Pancreas (tissue), 10 donors: ENCODE measurements around the gene MAPK12. TPM values are rescaled to one million over a fixed set of nuclear protein-coding genes. Genes with fewer than 3 reads are reported as not detected.

Experiments
- ATAC-seq, 4 donors: fragments of 200-7000 bp; cut with Tn5 transposase; one replicate each; pipeline versions ENCODE4 v1.8.0 to v1.9.1; 2020; ENCODE audit warnings: mild to moderate bottlenecking in 4 of 4, moderate library complexity in 4 of 4
- DNase-seq, 6 donors: peaks; one replicate each; pipeline ENCODE4 v3.0.0-alpha.2; 2020
- FAIRE-seq: peaks from 2 replicates; lab custom pipeline; 2012; peaks lifted over from hg19 to GRCh38; lab: Jason Lieb, UNC
- H3K27ac ChIP-seq, 4 donors: fragments of 200-600 bp; sonication (generic); 1 replicate in 3 of 4; 2 replicates in 1 of 4; pipeline versions ENCODE4 v1.5.0 to v1.8.0; 2020
- H3K27me3 ChIP-seq, 4 donors: fragments of 200-600 bp; one replicate each; pipeline ENCODE4 v1.8.0; 2021
- H3K36me3 ChIP-seq, 3 donors: fragments of 200-600 bp; sonication (generic) in 1 of 3; one replicate each; pipeline versions ENCODE4 v1.5.0 to v1.8.0; 2020 to 2021
- H3K4me1 ChIP-seq, 3 donors: fragments of 200-600 bp; one replicate each; pipeline ENCODE4 v1.8.0; 2021
- H3K4me3 ChIP-seq, 4 donors: fragments of 200-600 bp; sonication (generic) in 2 of 4; one replicate each; pipeline versions ENCODE4 v1.5.0 to v1.8.0; 2020 to 2021
- H3K9me3 ChIP-seq, 4 donors: fragments of 200-600 bp; one replicate each; pipeline ENCODE4 v1.8.0; 2021
- CTCF ChIP-seq, 4 donors: fragments of 200-600 bp; sonication (generic) in 3 of 4; IDR thresholded peaks; one replicate each; pipeline versions ENCODE4 v1.5.0 to v1.8.0; 2021; ENCODE audit warnings: antibody characterized with exemption in 4 of 4
- WGBS, 2 donors: extraction: QIAGEN DNeasy Blood & Tissue Kit; methylation state at CpG; one replicate each; pipeline ENCODE4 v1.1.7; 2013; 5-methylcytosine and 5-hydroxymethylcytosine counted together
- intact Hi-C, 3 donors: fragments of 100-400 bp; cut with DNase I; formaldehyde crosslinking; loops; one replicate each; pipeline versions ENCODE4 v1.11.1 to v1.14.2; 2022
- polyA plus RNA-seq, 2 donors: library from polyadenylated mRNA; stranded (reverse); fragments of 200-250 nt; gene quantifications; one replicate each; pipeline ENCODE4 v1.2.3, GENCODE V29; 2013
- total RNA-seq, 6 donors: library from RNA; stranded (reverse); fragmentation: NEBNext Ultra II Directional in 4 of 6; extraction: Animal tissue kit (Norgen Biotek cat#: 25700) in 4 of 6; gene quantifications; one replicate each; pipeline versions ENCODE4 v1.2.1 to v1.2.4, GENCODE V29; 2021 to 2023
- donor health status: healthy with polysubstance abuse.
- donor health status: DM: no; HTN: no; CAD: no; lungs with moderate emphysema.
- donor health status: DM: no; HTN: no; CAD: no.
- donor health status: control.
- donor health status: control.
- donor health status: Bipolar disorder and iron deficiency.
- donor health status: DM: yes; HTN: yes; CAD: no.
- donor health status: DM: no; HTN: no; CAD: no.
- donor health status: DM: no; HTN: no; CAD: no.
- donor health status: DM: yes; HTN: yes; CAD: no.

The MAPK12 gene
- total and polyA plus RNA-seq, 8 donors: 0.88 to 19.2 (median 2.4) TPM

GRCh38 chr22:50208939-50209892 lies 52.3 kb downstream of the MAPK12 start:
- WGBS, 2 donors: 72 to 75% methylated on average over 30 to 31 of the region's 31 CpGs
- intact Hi-C loops: no loop called here
- Histone ChIP-seq H3K9me3 (no peaks in the 10 kb centered on the region), H3K36me3 (peaks cover 0 to 33% (median 4%) of the 10 kb centered on the region in 3 donors), H3K27ac (no peak overlapping the region), H3K4me1 (no peaks in the 10 kb centered on the region), H3K4me3 (no peak overlapping the region), H3K27me3 (no peaks in the 10 kb centered on the region)
- ATAC-seq: peak; percentile 6 to 21 (median 20)
- FAIRE-seq: no peak
- peak in 3 of 6 donors; percentile 14 to 81 (median 42) for DNase-seq
- TF ChIP-seq CTCF (IDR thresholded peaks at IDR 0.05): no peak

GRCh38 chr22:50208430-50208938 lies 53.0 kb downstream of the MAPK12 start:
- no peak overlapping the region for H3K27ac ChIP-seq
- 87 to 90% methylated on average over 22 of the region's 22 CpGs for WGBS, 2 donors
- H3K4me3 ChIP-seq: no peak overlapping the region
- DNase-seq (peak in 2 of 6 donors; percentile 26 to 67), FAIRE-seq (no peak), ATAC-seq (no peak)
- intact Hi-C loops: no loop called here
- H3K9me3 ChIP-seq: no peaks in the 10 kb centered on the region
- H3K27me3 ChIP-seq: no peaks in the 10 kb centered on the region
- TF ChIP-seq CTCF (IDR thresholded peaks at IDR 0.05): no peak
- H3K36me3 ChIP-seq: peaks cover 0 to 33% (median 4%) of the 10 kb centered on the region in 3 donors
- H3K4me1 ChIP-seq: no peaks in the 10 kb centered on the region

GRCh38 chr22:50207383-50208140 lies 53.9 kb downstream of the MAPK12 start:
- no peak for FAIRE-seq
- H3K4me3 ChIP-seq: no peak overlapping the region
- DNase-seq: peak in 3 of 6 donors; percentile 22 to 62 (median 54)
- intact Hi-C loops: no loop called here
- no peak for ATAC-seq
- H3K27me3 ChIP-seq: no peaks in the 10 kb centered on the region
- WGBS, 2 donors: 75 to 86% methylated on average over 23 of the region's 23 CpGs
- TF ChIP-seq CTCF (IDR thresholded peaks at IDR 0.05): no peak
- peaks cover 0 to 2% (median 2%) of the 10 kb centered on the region in 3 donors for H3K4me1 ChIP-seq
- H3K27ac ChIP-seq: no peak overlapping the region
- no peaks in the 10 kb centered on the region for H3K9me3 ChIP-seq
- H3K36me3 ChIP-seq: peaks cover 0 to 27% (median 0%) of the 10 kb centered on the region in 3 donors

- intact Hi-C loops: no loop called here
- 53 to 59% methylated on average over 10 of the region's 10 CpGs for WGBS, 2 donors
- peaks cover 0 to 22% (median 0%) of the 10 kb centered on the region in 3 donors for H3K36me3 ChIP-seq
- DNase-seq (peak in 3 of 6 donors; percentile 40 to 71 (median 59)), FAIRE-seq (no peak), ATAC-seq (peak in 1 of 4 donors; percentile 11)
- no peak overlapping the region for H3K27ac ChIP-seq
- peaks cover 0 to 7% (median 6%) of the 10 kb centered on the region in 3 donors for H3K4me1 ChIP-seq
- TF ChIP-seq CTCF (IDR thresholded peaks at IDR 0.05): peak in 2 of 4 donors; percentile 14 to 21
- no peak overlapping the region for H3K4me3 ChIP-seq
- H3K27me3 ChIP-seq: no peaks in the 10 kb centered on the region
- no peaks in the 10 kb centered on the region for H3K9me3 ChIP-seq
These were observed 54.9 kb downstream of the MAPK12 start for GRCh38 chr22:50206599-50206998.
